HL-60/S4 (cell line): ENCODE data around the gene ARPC4.
"Not testable (repeated sequence)": the region's sequence is repeated elsewhere in the genome, so short reads cannot be mapped to it uniquely, and the experiment has no call there.

Source experiments
- in situ Hi-C: fragments of 300-500 bp; cut with MboI; formaldehyde crosslinking; loops from 2 replicates; pipeline ENCODE4 v1.14.3; 2022; ENCODE audit warnings: low sequenced_read_pairs

Gene ARPC4

GRCh38 chr3:9815986-9816385, 23.1 kb downstream of the ARPC4 start:
- in situ Hi-C loops = no loop called here

GRCh38 chr3:9817436-9817835, 24.6 kb downstream of the ARPC4 start:
- in situ Hi-C loops = no loop called here

- in situ Hi-C loops = no loop called here
Measured at GRCh38 chr3:9818666-9819335, 25.9 kb downstream of the ARPC4 start.

GRCh38 chr3:9820543-9820942, 27.7 kb downstream of the ARPC4 start:
- in situ Hi-C loops = no loop called here

GRCh38 chr3:9820946-9821345, 28.1 kb downstream of the ARPC4 start:
- in situ Hi-C loops = no loop called here

- in situ Hi-C loops = no loop called here
Measured at GRCh38 chr3:9825451-9826040, 32.7 kb downstream of the ARPC4 start.

GRCh38 chr3:9826815-9827573, 34.1 kb downstream of the ARPC4 start:
- in situ Hi-C loops = no loop called here

GRCh38 chr3:9828801-9829755, 36.2 kb downstream of the ARPC4 start:
- in situ Hi-C loops = no loop called here

GRCh38 chr3:9831253-9831652, 38.4 kb downstream of the ARPC4 start:
- in situ Hi-C loops = no loop called here

- in situ Hi-C loops = no loop called here
Measured at GRCh38 chr3:9833078-9833477, 40.2 kb downstream of the ARPC4 start.

GRCh38 chr3:9834520-9835380, 41.9 kb downstream of the ARPC4 start:
- in situ Hi-C loops = no loop called here

- in situ Hi-C loops = no loop called here
Measured at GRCh38 chr3:9837701-9838582, 45.1 kb downstream of the ARPC4 start.

- in situ Hi-C loops = no loop called here
Measured at GRCh38 chr3:9838856-9839255, 46.0 kb downstream of the ARPC4 start.

- in situ Hi-C loops = no loop called here
Measured at GRCh38 chr3:9841015-9841414, 48.1 kb downstream of the ARPC4 start.

- in situ Hi-C loops = no loop called here
Measured at GRCh38 chr3:9843715-9844438, 51.0 kb downstream of the ARPC4 start, which contains the start of gene RPUSD3. TSS of gene RPUSD3 (minus strand) at chr3:9844008. CDS start at chr3:9843990, 18 bp downstream.

- in situ Hi-C loops = no loop called here
Measured at GRCh38 chr3:9846231-9846630, 53.3 kb downstream of the ARPC4 start.

GRCh38 chr3:9846931-9847488, 54.1 kb downstream of the ARPC4 start:
- in situ Hi-C loops = no loop called here

- in situ Hi-C loops = not testable (repeated sequence)
Measured at GRCh38 chr3:9847870-9848269, 55.0 kb downstream of the ARPC4 start.
